Thyroid gland (tissue), 4 donors: Measurements from ENCODE around the gene PTGR3. TPM values are rescaled to one million over a fixed set of nuclear protein-coding genes. Genes with fewer than 3 reads are reported as not detected.

Experiments used
- DNase-seq, 2 donors: peaks; one replicate each; pipeline ENCODE4 v3.0.0-alpha.2; 2019
- H3K27ac ChIP-seq, 3 donors: fragments of 200-600 bp; sonication (generic); 1 replicate in 2 of 3; 2 replicates in 1 of 3; pipeline ENCODE4 v1.5.1; 2016 to 2019; ENCODE audit warnings: mild to moderate bottlenecking in 1 of 3, moderate library complexity in 1 of 3
- H3K27me3 ChIP-seq: fragments of 200-600 bp; sonication (generic); one replicate; pipeline ENCODE4 v1.5.1; 2019
- H3K36me3 ChIP-seq, 2 donors: fragments of 200-600 bp; sonication (generic); one replicate each; pipeline ENCODE4 v1.5.1; 2016 to 2019
- H3K4me1 ChIP-seq, 2 donors: fragments of 200-600 bp; sonication (generic); one replicate each; pipeline ENCODE4 v1.5.1; 2017 to 2019
- H3K4me3 ChIP-seq, 3 donors: fragments of 200-600 bp; sonication (generic); replicated peaks in 1 of 3; 1 replicate in 2 of 3; 2 replicates in 1 of 3; pipeline ENCODE4 v1.5.1; 2016; ENCODE audit warnings: mild to moderate bottlenecking in 1 of 3
- H3K9me3 ChIP-seq: fragments of 200-600 bp; sonication (generic); one replicate; pipeline ENCODE4 v1.5.1; 2017
- CTCF ChIP-seq, 6 experiments: fragments of 200-600 bp in 3 of 6; fragments of 450-650 bp in 3 of 6; sonication (generic) in 3 of 6; IDR thresholded peaks; one replicate each; pipeline ENCODE4 v1.5.1; 2016 to 2019; ENCODE audit warnings: antibody characterized with exemption in 6 of 6, mild to moderate bottlenecking in 2 of 6, inconsistent platforms in 1 of 6, moderate library complexity in 1 of 6
- POLR2A ChIP-seq, 2 donors: fragments of 450-650 bp; IDR thresholded peaks; one replicate each; pipeline ENCODE4 v1.6.1; 2017; ENCODE audit warnings: antibody characterized with exemption in 2 of 2, mild to moderate bottlenecking in 2 of 2, moderate library complexity in 1 of 2
- WGBS, 2 donors: methylation state at CpG; one replicate each; pipeline ENCODE4 v1.1.5; 2017; 5-methylcytosine and 5-hydroxymethylcytosine counted together
- intact Hi-C: fragments of 100-400 bp; cut with DNase I; formaldehyde crosslinking; loops from one replicate; pipeline ENCODE4 v1.15.1; 2023
- total RNA-seq, 4 donors: library from RNA; depleted of rRNA; stranded (reverse); fragments of >200 nt; gene quantifications; one replicate each; pipeline ENCODE4 v1.2.3, GENCODE V29; 2016

The PTGR3 gene
- total RNA-seq, 4 donors from 2014 or later: 19.3 to 62.7 (median 36.9) TPM

- Histone ChIP-seq H3K27ac (peak overlapping the region; percentile 89 to 99 (median 98)), H3K4me3 (peak overlapping the region; percentile 54 to 95 (median 94)), H3K36me3 (no peaks in the 10 kb centered on the region), H3K4me1 (peaks cover 38 to 47% of the 10 kb centered on the region in 2 donors), H3K9me3 (no peaks in the 10 kb centered on the region), H3K27me3 (no peaks in the 10 kb centered on the region)
- intact Hi-C loops: loop anchor here (10.0 kb wide), 1 partner anchor 133 kb away; no protein-coding TSS in a partner anchor
- TF ChIP-seq POLR2A (IDR thresholded peaks at IDR 0.05): peak in 1 of 2 donors; percentile 35
- TF ChIP-seq CTCF (IDR thresholded peaks at IDR 0.05): peak in 1 of 6 experiments; percentile 13
- peak; percentile 54 to 55 for DNase-seq
- WGBS, 2 donors: 0 to 2% methylated on average over 18 to 25 of the region's 65 CpGs
Measured at GRCh38 chr18:75208155-75208835, 644 bp downstream of the PTGR3 start.

GRCh38 chr18:75207310-75208154, 1.4 kb downstream of the PTGR3 start:
- Histone ChIP-seq H3K36me3 (no peaks in the 10 kb centered on the region), H3K9me3 (no peaks in the 10 kb centered on the region), H3K4me1 (peaks cover 30 to 42% of the 10 kb centered on the region in 2 donors), H3K27me3 (no peaks in the 10 kb centered on the region), H3K27ac (peak overlapping the region in 2 of 3 donors; percentile 98 to 99), H3K4me3 (peak overlapping the region; percentile 54 to 95 (median 94))
- 6 to 7% methylated on average over 18 to 26 of the region's 26 CpGs for WGBS, 2 donors
- TF ChIP-seq CTCF (IDR thresholded peaks at IDR 0.05) (no peak), POLR2A (IDR thresholded peaks at IDR 0.05) (no peak)
- intact Hi-C loops: loop anchor here (10.0 kb wide), 1 partner anchor 133 kb away; no protein-coding TSS in a partner anchor
- DNase-seq: peak; percentile 52 to 60

GRCh38 chr18:75206452-75207309, 2.3 kb downstream of the PTGR3 start:
- no peak for DNase-seq
- intact Hi-C loops: loop anchor here (10.0 kb wide), 1 partner anchor 132 kb away; no protein-coding TSS in a partner anchor
- peaks cover 28 to 39% of the 10 kb centered on the region in 2 donors for H3K4me1 ChIP-seq
- WGBS, 2 donors: 78 to 79% methylated on average over 13 to 14 of the region's 14 CpGs
- H3K36me3 ChIP-seq: peaks cover 0 to 2% of the 10 kb centered on the region in 2 donors
- H3K4me3 ChIP-seq: no peak overlapping the region
- no peaks in the 10 kb centered on the region for H3K27me3 ChIP-seq
- H3K9me3 ChIP-seq: no peaks in the 10 kb centered on the region
- H3K27ac ChIP-seq: peak overlapping the region in 2 of 3 donors; percentile 1 to 30
- TF ChIP-seq CTCF (IDR thresholded peaks at IDR 0.05) (no peak), POLR2A (IDR thresholded peaks at IDR 0.05) (no peak)

- H3K4me3 ChIP-seq: no peak overlapping the region
- intact Hi-C loops: loop anchor here (10.0 kb wide), 1 partner anchor 131 kb away; no protein-coding TSS in a partner anchor
- no peak for DNase-seq
Measured at GRCh38 chr18:75205514-75206132, 3.3 kb downstream of the PTGR3 start.

More at GRCh38 chr18:75205514-75206132, 3.3 kb downstream of the PTGR3 start:
- Histone ChIP-seq H3K9me3 (no peaks in the 10 kb centered on the region), H3K27me3 (no peaks in the 10 kb centered on the region), H3K36me3 (peaks cover 3 to 4% of the 10 kb centered on the region in 2 donors), H3K4me1 (peaks cover 28 to 39% of the 10 kb centered on the region in 2 donors), H3K27ac (no peak overlapping the region)
- 86 to 89% methylated on average over 16 of the region's 16 CpGs for WGBS, 2 donors
- TF ChIP-seq CTCF (IDR thresholded peaks at IDR 0.05) (no peak), POLR2A (IDR thresholded peaks at IDR 0.05) (no peak)
